ENCODE results near the gene SNX33.
"Not testable (repeated sequence)": the region's sequence is repeated elsewhere in the genome, so short reads cannot be mapped to it uniquely, and the experiment has no call there.

Gene SNX33

DNA sequence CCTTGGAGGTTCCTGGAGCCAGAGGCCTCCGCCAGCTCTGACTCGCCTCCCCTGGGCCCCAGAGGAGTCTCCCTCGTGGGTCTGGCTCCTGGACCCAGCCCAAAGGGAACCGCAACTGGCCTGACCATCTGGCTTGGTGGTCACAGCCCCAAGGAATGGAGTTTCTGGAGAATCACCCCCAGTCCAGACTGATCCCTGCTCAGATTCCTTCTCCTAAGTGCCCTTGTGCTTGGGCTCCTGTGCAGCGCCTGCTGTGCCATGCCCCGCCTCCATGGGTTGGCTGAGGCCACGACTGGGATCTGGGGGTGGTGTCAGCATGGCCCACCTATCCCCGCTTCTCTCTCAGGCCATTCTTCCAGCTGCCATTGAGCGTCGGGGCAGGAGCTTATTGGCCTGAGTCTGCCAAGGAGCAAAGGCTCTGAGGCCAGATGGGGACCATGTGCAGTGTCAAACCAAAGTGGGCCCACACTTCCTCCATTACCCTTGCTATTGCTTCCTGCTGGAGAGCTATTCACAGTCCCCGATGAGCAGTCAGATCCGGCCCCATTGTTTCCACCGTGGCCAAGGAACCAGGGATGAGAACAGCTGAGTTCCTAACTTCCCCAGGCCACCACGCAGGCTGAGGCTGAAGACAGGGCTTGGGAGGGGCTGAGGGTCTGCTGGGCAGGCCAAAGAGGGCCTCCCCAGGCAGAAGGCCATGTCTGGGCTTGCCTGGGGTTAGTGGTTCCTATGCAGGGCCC, 46.0 kb downstream of the SNX33 start:
- Histone ChIP-seq H3K9ac (peak overlapping the region; percentile 68; the same call in 1 of the 2 replicates), H3K27me3 (no peaks in the 10 kb centered on the region), H4K20me1 (no peaks in the 10 kb centered on the region), H3K4me2 (peak overlapping the region; percentile 94), H3K4me1 (peaks cover 84% of the 10 kb centered on the region), H3K4me3 (peak overlapping the region; percentile 37), H3K36me3 (no peaks in the 10 kb centered on the region), H3K27ac (peak overlapping the region; percentile 84), H3K9me3 (no peaks in the 10 kb centered on the region)
- TF ChIP-seq Cebpa-rat (IDR thresholded peaks at IDR 0.05): no peak

DNA sequence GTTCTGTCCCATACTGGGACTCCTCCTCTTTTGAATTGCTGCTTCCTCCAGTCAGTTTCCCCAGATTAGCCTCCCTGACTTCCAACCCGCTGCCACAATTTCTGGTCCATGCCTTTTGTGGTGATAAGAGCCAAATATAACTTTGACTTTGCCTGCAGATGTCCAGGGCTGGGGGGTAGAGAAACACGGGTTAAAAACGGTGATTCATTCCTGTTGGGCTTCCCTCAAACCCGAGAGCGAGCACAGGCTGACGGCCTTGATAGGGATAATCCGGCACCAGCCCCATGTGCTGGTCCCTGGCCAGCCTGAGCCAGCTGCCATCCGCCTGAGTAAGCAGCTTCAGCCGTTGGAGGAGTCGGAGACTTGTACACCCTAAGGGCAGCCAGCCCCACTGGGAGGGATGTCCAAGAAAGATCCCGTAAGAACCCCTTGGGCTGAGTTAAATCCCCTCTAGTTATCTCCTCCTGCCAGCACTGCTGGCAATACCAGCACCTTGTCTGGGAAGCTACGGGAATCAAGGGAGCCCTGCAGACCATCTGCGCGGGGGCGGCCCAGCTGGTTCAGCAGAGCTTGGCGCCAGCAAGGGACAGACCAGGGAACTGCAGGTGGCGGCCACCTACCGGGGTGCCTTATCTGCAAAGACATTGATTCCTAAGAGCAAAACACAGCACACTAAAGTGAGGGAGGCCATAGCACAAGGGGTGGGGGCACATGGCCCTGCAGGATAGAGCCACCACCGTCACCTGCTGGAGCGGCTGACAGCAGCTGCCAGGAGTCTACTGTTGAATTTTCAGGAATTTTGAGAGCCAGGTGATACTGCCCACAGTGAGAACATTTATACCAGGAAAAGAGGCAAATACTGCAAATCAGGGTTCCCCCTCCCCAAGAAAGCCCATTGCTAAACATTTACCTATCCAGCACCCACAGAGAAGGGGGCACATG, 46.8 kb downstream of the SNX33 start:
- H3K4me2 ChIP-seq: peak overlapping the region; percentile 94
- peak overlapping the region; percentile 84 for H3K27ac ChIP-seq
- no peaks in the 10 kb centered on the region for H3K27me3 ChIP-seq
- H3K4me3 ChIP-seq: peak overlapping the region; percentile 37
- no peaks in the 10 kb centered on the region for H3K9me3 ChIP-seq
- H3K4me1 ChIP-seq: peaks cover 93% of the 10 kb centered on the region
- no peaks in the 10 kb centered on the region for H3K36me3 ChIP-seq
- peak overlapping the region; percentile 68 for H3K9ac ChIP-seq
- H4K20me1 ChIP-seq: no peaks in the 10 kb centered on the region
- TF ChIP-seq Cebpa-rat (IDR thresholded peaks at IDR 0.05): no peak

GRCh38 chr15:75695220-75695619, 47.5 kb downstream of the SNX33 start:
- Histone ChIP-seq H3K36me3 (no peaks in the 10 kb centered on the region), H3K27me3 (no peaks in the 10 kb centered on the region), H3K9ac (peak overlapping the region; percentile 68; the same call in 1 of the 2 replicates), H4K20me1 (no peaks in the 10 kb centered on the region), H3K9me3 (no peaks in the 10 kb centered on the region), H3K4me1 (peaks cover 97% of the 10 kb centered on the region), H3K4me3 (0 out of 2 replicates have a peak overlapping the region, but pooled peaks have one; percentile 0), H3K27ac (peak overlapping the region; percentile 84), H3K4me2 (peak overlapping the region; percentile 94)
- TF ChIP-seq Cebpa-rat (IDR thresholded peaks at IDR 0.05): no peak

DNA sequence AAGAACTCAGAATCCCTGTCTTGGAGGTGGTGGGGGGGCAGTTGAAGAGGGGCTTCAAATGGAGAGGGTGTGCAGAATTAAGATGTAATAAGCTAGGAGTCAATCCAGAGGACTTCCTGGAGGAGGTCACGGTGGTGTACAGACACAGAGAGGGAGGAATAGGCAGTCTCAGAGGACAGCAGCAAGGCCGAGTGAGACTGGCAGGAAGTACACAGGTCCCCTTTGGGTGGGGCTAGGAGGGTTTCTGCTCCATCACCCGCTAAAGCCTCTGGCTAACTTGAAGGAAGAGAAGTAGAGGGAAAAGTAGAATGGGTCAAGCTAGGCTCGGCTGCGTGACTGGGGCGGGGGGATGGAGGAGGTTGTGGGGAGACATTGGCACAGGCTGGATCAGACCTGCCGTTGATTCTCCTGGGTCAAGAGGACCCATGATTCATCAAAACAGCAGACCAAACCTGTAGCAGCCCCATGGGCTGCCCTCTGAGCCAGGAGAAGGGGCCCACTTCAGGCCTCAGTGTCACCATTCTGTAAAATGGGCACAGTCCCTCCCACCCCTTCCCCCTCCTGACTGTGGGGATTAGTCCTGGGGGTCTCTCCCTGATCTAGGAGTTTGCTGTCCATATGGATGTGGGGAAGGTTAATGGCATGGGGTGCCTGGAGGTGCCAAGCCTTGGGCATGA, 48.1 kb downstream of the SNX33 start:
- no peak for TF ChIP-seq Cebpa-rat (IDR thresholded peaks at IDR 0.05)
- Histone ChIP-seq H3K27me3 (no peaks in the 10 kb centered on the region), H3K36me3 (no peaks in the 10 kb centered on the region), H3K4me1 (peaks cover 96% of the 10 kb centered on the region), H3K4me2 (peak overlapping the region; percentile 94), H3K4me3 (0 out of 2 replicates have a peak overlapping the region, but pooled peaks have one; percentile 0), H3K27ac (peak overlapping the region; percentile 84), H3K9me3 (no peaks in the 10 kb centered on the region), H3K9ac (peak overlapping the region; percentile 68; the same call in 1 of the 2 replicates), H4K20me1 (no peaks in the 10 kb centered on the region)

DNA sequence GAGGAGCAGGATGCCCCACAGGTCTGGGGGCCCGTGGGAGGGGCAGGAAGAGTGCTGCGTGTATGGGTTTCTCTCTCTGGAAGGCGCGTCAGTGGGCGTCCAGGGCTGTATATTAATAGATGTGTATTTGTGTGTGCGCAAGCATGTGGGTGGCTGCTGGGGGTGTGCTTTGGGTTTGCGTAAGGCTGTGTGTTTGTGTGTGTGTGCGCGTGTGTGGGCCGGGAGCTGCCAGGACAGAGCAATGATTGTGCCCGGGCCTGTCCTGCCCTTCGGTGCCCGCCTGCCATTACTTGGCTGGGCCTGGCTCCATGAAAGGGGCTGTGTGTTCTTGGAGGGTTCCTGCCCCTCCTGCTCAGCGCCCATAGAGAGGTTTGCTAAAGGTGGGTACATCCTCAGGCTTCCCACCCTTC, 48.6 kb downstream of the SNX33 start:
- no peaks in the 10 kb centered on the region for H3K9me3 ChIP-seq
- H3K4me1 ChIP-seq: peaks cover 96% of the 10 kb centered on the region
- no peaks in the 10 kb centered on the region for H3K36me3 ChIP-seq
- H3K4me2 ChIP-seq: peak overlapping the region; percentile 94
- no peak overlapping the region for H3K4me3 ChIP-seq
- peak overlapping the region; percentile 84 for H3K27ac ChIP-seq
- H3K9ac ChIP-seq: peak overlapping the region; percentile 34; the same call in 1 of the 2 replicates
- H4K20me1 ChIP-seq: no peaks in the 10 kb centered on the region
- H3K27me3 ChIP-seq: no peaks in the 10 kb centered on the region
- no peak for TF ChIP-seq Cebpa-rat (IDR thresholded peaks at IDR 0.05)

GRCh38 chr15:75696854-75697259, 49.1 kb downstream of the SNX33 start:
- Histone ChIP-seq H3K27me3 (no peaks in the 10 kb centered on the region), H3K27ac (peak overlapping the region; percentile 84), H4K20me1 (no peaks in the 10 kb centered on the region), H3K9ac (peak overlapping the region; percentile 34), H3K4me3 (no peak overlapping the region), H3K36me3 (no peaks in the 10 kb centered on the region), H3K4me1 (peaks cover 96% of the 10 kb centered on the region), H3K9me3 (no peaks in the 10 kb centered on the region), H3K4me2 (peak overlapping the region; percentile 94)
- no peak for TF ChIP-seq Cebpa-rat (IDR thresholded peaks at IDR 0.05)

GRCh38 chr15:75697523-75697922, 49.8 kb downstream of the SNX33 start:
- Histone ChIP-seq H3K9me3 (no peaks in the 10 kb centered on the region), H3K9ac (peak overlapping the region; percentile 34; the same call in 1 of the 2 replicates), H3K4me2 (peak overlapping the region; percentile 94), H4K20me1 (no peaks in the 10 kb centered on the region), H3K4me1 (peaks cover 96% of the 10 kb centered on the region), H3K36me3 (no peaks in the 10 kb centered on the region), H3K4me3 (no peak overlapping the region), H3K27ac (0 out of 2 replicates have a peak overlapping the region, but pooled peaks have one; percentile 84), H3K27me3 (no peaks in the 10 kb centered on the region)
- TF ChIP-seq Cebpa-rat (IDR thresholded peaks at IDR 0.05): no peak

- not testable (repeated sequence) for H3K27ac ChIP-seq, H3K9ac ChIP-seq
- H3K4me1 ChIP-seq: peaks cover 91% of the 10 kb centered on the region
These were observed 50.4 kb downstream of the SNX33 start for GRCh38 chr15:75697974-75698747.

DNA sequence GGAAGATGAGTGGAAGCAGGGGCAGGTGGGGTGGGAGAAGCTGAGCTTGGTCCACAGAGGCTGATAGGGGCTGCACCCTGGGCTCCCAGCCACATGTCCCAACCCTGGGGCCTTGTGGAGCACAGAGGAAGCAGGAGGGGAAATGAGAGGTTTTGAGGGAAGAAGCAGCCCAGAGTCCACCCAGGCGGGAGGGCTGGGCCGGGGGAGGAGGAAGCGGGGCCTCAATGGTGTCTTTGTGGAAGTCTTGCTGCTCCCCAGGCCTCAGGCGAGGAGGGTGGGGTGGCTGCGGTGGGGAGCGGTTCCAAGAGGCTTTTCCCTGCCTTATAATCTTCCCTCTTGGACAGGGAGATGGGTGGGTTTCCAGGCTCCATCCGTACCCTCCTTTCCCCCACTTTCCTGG, 51.8 kb downstream of the SNX33 start:
- Histone ChIP-seq H3K4me1 (peaks cover 87% of the 10 kb centered on the region), H3K9ac (peak overlapping the region; percentile 71), H3K4me2 (peak overlapping the region; percentile 94), H3K4me3 (peak overlapping the region; percentile 49), H3K27ac (peak overlapping the region; percentile 74)
- H4K20me1 ChIP-seq, H3K27me3 ChIP-seq, H3K36me3 ChIP-seq, H3K9me3 ChIP-seq: not testable (repeated sequence)

More at GRCh38 chr15:75697974-75698747, 50.4 kb downstream of the SNX33 start:
- H3K36me3 ChIP-seq, H3K27me3 ChIP-seq, H4K20me1 ChIP-seq, H3K4me3 ChIP-seq, H3K9me3 ChIP-seq: not testable (repeated sequence)
- H3K4me2 ChIP-seq: peak overlapping the region; percentile 94

DNA sequence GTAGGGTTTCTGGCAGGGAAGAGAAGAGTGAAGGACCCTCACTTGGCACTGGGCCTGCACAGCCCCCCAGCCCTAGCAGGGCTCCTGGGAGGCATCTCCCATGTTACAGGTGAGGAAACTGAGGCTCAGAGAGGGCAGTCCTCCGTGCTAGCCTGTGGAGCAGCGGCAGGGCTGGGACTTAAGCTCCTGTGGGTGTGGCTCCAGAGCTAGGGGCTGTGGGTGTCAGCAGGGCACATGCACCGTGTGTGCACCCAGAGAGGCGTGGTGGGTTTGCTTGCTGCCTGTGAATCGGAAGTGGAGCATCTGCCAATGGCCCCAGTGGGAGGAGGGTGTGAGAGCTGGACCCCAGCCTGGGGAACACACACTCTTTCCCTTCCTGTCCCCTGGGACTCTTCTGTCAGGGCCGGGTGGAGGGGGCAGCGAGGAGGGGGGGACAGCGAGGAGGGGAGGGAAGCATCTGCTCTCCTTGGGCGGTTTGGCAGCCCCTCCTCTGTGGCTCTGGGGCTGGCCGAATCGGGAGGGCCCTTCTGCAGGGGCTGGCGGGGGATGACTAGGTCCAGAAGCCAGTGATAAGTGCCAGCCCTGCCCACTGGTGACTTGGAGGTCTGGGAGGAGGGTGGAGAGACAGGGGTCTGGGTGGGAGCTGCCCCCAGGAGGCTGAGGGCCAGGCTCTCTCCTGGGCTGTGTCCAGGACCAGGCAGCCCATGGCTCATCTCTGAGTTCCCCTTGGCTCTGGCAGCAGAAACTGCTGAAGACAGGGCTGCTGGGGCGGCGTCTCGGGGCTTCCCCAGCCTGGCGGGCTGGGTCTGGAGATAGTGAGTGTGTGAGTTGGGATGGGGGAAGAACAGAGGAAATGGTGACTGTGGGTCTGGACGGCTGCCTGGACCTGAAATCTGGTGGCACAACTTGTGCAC, 52.5 kb downstream of the SNX33 start:
- peak overlapping the region; percentile 79 for H3K9ac ChIP-seq
- H3K9me3 ChIP-seq, H3K27me3 ChIP-seq, H3K36me3 ChIP-seq, H4K20me1 ChIP-seq: not testable (repeated sequence)
- peak overlapping the region; percentile 100 for H3K4me2 ChIP-seq
- peak overlapping the region; percentile 94 for H3K27ac ChIP-seq
- peaks cover 87% of the 10 kb centered on the region for H3K4me1 ChIP-seq
- peak overlapping the region; percentile 53 for H3K4me3 ChIP-seq

- Histone ChIP-seq H3K9ac (peak overlapping the region; percentile 79), H3K4me1 (peaks cover 87% of the 10 kb centered on the region), H3K4me2 (peak overlapping the region; percentile 100), H3K4me3 (peak overlapping the region; percentile 62), H3K27ac (peak overlapping the region; percentile 94)
- H3K27me3 ChIP-seq, H4K20me1 ChIP-seq, H3K36me3 ChIP-seq, H3K9me3 ChIP-seq: not testable (repeated sequence)
These were observed 53.6 kb downstream of the SNX33 start for GRCh38 chr15:75701071-75702003.

Measured in BLaER1 (cell line).